ENCODE results near the gene MEX3A.

DNA sequence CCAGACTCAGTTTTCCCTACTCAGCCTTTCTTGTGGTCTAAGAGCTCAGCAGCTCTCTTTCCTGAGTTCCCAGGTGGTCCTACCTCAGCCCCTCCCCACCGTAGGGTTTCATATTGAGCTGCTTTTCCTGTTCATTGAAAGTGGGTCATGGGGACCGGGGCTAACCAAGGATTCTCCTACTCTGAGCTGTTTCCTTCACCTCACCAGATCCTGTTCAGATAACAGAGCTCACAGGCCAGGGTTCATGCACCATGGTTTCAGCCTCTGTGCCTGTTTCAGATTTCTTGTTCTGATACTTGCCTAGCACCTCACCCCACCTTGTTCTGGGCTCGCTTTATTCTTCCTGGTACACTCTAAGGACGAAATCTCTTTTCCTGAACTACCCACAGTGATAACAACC is 37.2 kb downstream of the MEX3A start:
- no peak for TF ChIP-seq POLR2A (IDR thresholded peaks at IDR 0.05)
- TF ChIP-seq, protein P1, sequence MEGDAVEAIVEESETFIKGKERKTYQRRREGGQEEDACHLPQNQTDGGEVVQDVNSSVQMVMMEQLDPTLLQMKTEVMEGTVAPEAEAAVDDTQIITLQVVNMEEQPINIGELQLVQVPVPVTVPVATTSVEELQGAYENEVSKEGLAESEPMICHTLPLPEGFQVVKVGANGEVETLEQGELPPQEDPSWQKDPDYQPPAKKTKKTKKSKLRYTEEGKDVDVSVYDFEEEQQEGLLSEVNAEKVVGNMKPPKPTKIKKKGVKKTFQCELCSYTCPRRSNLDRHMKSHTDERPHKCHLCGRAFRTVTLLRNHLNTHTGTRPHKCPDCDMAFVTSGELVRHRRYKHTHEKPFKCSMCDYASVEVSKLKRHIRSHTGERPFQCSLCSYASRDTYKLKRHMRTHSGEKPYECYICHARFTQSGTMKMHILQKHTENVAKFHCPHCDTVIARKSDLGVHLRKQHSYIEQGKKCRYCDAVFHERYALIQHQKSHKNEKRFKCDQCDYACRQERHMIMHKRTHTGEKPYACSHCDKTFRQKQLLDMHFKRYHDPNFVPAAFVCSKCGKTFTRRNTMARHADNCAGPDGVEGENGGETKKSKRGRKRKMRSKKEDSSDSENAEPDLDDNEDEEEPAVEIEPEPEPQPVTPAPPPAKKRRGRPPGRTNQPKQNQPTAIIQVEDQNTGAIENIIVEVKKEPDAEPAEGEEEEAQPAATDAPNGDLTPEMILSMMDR (IDR thresholded peaks at IDR 0.05) = no peak
